NCI-H1694 treated with DMSO at 0.1 percent for 48 hours (cell line): ENCODE results near the gene CROCC2.

Source experiments
- DNase-seq: peaks from one replicate; lab custom pipeline; 2025; lab: John Stamatoyannopoulos, UW

The CROCC2 gene

DNA sequence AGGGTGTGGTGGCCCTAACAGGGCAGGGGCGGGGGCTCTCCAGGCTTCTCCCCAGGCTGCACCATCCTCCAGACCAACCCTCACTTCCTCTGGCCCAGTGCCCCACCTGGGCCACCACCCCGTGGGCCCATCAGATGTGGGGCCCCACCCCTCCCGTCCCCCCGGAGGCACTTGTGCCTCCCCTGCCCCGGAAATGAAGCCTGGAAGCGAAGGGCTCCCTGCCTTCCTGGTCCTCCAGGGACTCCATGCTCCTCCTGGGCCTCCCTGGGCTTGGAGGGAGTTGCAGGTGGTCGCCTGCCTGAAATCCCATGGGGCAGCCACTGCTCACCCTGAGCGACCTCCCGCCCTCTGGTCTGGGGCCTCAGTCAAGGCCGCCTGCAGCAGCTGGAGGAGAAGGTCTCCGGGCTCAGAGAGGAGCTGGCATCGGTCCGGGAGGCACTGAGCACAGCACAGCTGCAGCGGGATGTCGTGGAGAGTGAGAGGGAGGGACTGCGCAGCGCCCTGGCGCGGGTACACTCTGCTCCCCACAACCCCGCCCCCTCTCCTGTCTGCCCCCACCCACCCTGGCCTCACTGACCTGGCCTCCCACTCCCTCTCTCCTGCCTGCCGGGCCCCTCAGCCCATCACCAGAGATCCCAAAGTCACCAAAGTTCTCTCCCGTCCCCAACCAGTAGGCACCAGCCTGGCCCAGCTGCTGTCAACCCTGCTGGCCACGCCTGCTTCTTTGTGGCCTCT is 28.0 kb downstream of the CROCC2 start:
- DNase-seq: no peak

DNA sequence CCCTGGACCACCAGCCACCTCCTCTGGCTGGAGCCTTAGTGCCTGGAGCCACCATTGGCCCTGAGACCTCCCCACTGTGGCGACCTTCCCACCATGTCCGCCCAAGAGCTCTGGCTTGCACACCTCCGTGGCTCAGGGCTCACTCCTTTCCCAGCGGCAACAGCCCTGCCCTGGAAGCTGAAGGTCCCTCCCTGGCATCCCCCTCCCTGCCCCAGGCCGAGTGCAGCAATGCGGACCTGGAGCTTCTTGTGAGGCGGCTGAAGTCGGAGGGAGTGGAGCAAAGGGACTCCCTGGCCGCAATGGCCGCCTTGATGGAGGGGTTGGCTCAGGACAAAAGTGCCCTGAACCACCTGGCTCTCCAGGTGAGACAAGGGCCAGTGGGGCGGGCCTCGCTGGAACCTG is 28.6 kb downstream of the CROCC2 start:
- DNase-seq: no peak

DNA sequence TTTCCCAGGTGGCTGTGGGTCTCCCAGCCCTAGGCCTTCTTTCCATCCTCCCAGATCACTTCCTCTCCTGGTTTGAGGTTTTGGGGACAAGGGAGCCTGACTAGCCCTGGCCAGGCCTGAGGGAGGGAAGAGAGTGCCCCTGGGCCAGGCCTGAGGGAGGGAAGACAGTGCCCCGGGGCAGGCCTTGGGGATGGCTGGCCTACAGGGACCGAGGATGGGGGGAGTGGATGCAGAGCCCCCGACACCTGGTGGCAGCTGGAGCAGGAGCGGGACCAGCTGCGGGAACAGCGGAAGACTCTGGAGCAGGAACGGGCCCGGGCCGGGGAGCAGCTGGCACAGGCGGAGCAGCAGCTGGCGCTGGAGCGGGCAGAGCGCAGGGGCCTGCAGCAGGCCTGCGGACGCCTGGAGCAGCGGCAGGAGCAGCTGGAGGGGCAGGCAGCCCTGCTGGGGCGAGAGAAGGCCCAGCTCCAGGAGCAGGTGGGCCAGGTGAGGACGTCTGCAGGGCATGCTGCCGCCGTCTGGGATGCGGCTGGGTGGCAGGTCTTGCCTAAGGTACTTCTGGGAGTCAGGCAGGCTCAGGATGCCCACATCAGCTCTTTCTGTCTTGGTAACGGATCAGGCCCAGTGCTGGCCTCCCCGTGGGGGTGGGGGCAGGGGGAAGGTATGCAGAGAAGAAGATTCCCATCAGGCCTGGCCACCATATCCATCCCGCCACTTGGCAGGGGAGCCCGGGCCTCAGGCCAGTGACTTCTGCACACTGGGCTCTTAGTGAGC is 29.2 kb downstream of the CROCC2 start:
- DNase-seq: peak; percentile 36

GRCh38 chr2:240936106-240936505 is 30.0 kb downstream of the CROCC2 start:
- DNase-seq: no peak

DNA sequence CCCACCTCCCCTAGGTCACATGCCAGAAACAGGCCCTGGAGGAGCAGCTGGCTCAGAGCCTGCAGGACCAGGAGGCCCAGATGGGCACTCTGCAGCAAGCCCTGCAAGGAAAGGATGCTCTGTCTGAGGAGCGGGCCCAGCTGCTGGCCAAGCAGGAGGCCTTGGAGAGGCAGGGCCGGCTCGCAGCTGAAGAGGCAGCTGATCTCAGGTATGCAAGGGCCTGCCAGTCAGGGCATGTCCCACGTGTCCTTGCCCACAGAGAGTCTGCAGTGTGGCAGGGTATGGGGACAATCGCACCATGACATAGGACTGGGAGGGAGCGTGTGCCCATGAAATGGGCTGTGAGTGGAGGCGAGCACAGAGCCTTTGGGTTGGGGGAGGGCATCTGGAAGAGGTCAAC is 39.9 kb downstream of the CROCC2 start:
- no peak for DNase-seq

GRCh38 chr2:240946654-240947053 is 40.5 kb downstream of the CROCC2 start:
- DNase-seq: no peak

DNA sequence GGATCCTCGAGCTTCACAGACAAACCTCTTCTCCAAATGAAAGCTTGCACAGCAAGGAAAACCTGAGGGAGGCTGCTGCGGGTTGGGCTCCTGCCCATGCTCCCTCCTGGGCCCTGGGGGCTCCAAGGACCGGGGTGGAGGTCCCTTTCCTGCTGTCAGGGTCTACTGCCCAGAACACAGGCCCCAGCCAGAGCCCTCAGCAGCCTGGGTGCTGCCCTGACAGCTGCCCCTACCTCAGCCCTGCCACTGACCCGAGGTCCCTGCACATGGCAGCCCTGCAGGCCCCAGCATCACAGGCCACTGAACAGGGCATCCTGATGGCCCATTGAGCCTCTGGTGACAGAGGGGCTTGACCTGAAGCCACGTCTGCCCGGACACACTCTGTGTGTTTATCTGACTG is 41.0 kb downstream of the CROCC2 start:
- no peak for DNase-seq

DNA sequence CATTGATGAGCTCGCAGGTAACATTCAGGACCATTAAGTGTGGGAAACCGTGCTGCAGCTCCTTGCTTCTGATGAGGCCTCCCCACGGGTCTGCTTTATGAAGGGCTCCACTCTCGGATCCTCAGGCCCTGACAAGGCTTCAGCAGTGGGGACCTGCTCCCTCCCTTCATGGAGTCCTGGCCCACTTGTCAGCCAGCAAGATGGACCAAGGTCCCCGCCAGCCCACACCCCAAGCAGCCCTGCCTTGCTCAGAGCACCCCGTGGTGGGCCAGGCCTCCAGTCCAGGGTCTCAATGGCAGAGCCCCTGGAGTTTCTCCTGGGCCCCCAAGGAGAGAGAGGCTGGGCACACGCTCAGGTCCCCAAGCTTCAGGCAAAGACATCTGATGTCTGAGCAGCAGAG is 41.5 kb downstream of the CROCC2 start:
- DNase-seq: no peak

DNA sequence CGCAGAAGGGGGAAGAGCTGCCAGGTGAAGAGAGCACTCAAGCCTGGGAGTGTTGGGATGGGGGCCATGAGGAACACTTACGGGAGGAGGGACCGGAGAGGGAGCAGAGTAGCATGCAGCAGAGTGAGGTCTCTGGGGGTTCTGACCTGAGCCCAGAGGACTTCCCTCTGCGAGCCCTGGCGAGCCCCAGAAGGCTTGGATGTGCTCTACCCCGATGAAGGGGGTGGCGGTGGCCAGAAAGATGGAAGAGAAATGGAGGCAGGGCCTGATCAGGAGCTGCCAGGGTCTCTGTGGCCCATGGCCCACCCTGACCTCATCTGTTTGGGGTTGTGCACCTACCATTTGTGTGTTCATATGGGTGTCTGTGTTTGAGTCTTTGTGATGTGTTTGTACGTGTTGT is 42.0 kb downstream of the CROCC2 start:
- DNase-seq: no peak

GRCh38 chr2:240948905-240949790 is 43.0 kb downstream of the CROCC2 start:
- no peak for DNase-seq

GRCh38 chr2:240949791-240950705 is 43.9 kb downstream of the CROCC2 start:
- DNase-seq: no peak

GRCh38 chr2:240951045-240951594 is 45.0 kb downstream of the CROCC2 start:
- DNase-seq: no peak

- no peak for DNase-seq
These were observed 46.5 kb downstream of the CROCC2 start for GRCh38 chr2:240952496-240953246.

DNA sequence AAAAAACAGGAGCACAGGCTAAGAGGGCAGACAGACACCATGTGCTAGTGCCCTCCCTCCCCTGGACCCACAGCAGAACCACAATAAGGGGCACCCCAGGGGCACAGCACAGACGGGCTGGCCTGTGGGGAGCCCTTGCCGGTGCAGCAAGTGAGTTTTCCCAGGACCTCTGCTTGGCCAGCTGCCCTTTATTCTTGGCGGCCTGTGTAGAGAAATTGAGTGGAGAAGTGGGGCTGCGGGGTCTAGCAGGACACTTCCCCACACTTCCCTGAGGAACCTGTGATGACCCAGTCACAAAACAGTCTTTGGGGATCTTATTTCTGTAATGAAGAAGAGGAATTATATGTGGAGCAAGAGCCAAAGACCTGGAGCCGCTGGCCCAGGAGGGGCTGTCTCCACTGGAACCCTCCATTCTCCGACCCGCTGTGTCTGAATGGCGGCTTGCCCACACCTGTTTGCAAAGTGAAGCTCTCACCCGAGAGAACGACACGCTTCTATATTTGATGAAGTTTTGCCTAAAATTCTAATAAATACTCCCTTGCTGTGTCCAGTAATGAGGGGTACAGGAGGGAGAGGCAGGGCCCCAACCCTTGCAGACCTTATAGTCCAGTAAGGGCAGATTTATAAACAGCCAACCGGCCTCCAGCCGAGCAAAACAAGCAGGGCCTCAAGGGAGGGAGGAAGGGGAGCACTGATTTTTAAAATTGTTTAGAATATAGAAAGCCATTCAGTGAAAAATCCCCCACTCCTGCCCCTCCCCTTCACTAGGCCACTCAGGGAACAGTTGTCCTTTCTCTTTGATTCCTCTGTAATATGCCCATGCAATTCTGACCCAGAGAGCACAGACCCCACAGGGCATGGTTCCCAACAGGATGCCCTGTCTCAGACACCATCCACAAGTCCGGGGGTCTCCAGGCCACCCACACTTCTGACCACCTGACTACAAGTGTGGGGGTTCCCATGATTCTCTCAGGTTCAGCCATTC is 47.6 kb downstream of the CROCC2 start:
- DNase-seq: no peak

GRCh38 chr2:240954436-240955305 is 48.5 kb downstream of the CROCC2 start:
- no peak for DNase-seq

- no peak for DNase-seq
These were observed 49.4 kb downstream of the CROCC2 start for GRCh38 chr2:240955306-240956170.
